ENCODE measurements around the gene SLF2. TPM values are rescaled to one million over a fixed set of nuclear protein-coding genes. Genes with fewer than 3 reads are reported as not detected.

The SLF2 gene
- total RNA-seq, 1 donor from 2014 or later, result 35.2 TPM

DNA sequence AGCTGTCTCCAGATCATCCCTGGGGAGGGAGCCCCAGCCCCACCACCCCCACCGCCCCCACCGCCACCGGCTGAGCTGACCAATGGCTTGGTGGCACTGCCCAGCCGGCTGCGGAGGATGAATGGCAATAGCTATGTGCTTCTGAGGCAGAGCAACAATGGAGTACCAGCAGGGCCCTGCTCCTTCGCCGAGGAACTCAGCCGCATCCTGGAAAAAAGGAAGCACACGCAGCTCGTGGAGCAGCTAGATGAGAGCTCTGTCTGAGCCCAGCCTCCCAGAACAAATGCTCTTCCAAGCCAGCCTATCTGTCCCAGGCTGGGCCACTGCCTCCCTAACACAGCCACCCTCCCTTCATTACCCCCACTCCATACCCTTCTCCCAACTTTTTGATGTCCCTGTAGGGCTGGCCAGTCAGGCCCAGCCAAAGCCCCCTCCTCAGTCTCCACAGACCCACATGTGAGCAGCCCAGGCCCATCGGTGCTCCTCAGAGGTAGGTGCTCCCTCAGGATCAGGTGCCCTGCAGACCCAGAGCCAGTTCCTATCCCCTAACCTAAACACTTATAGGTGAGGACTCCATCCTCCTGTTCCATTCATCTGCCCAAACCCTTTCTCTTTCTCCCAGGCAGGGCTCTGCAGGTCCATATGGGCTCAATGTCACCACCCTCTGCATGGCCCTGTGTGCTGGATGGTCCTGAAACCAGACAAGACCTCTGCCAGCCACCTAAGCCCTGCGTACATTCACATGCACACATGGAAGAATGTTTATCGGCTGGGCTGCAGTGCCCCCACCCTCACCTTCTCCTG lies 71.3 kb downstream of the SLF2 start:
- DNase-seq, result no peak

DNA sequence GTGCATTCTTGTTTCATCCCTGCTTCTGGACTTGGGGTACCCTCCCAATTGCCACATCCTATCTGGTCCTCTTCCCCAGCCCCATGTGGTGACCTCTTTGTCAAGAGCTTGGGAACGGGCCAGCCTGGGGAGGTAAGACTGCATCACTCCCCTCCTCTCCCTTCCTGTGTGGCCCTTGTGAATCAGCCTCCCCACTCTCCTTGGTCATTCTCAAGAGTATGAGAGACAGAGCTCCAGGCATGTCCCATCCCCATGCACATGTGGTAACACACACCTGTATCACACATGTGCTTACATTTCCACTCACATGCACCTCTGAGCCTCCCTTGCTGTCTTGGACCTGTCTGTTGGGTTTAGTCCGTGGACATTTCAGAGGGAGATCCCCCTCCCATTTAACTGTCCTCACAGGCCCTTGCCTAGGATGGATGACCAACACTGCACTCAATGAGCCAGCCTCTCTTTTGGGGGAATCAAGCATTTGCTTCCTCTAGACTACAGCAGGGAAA lies 72.0 kb downstream of the SLF2 start:
- no peak for DNase-seq

DNA sequence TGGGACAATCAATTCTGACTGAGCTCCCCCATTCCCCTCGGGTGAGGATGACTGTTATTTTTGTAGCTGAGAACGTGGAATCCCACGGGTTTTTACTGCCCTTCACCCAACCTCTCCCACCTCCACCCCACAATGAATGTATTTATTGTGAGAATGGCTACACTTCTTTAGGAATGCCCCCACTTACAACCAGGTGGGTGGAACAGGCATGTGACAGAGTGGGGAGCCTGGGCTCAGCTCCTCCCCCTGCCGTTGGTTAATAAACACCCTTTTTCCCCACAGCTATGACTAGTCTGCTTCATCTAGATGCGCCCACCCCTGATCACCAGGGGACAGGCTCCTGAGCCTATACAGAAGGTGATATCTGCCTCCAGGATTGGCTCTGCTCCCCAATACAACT lies 72.6 kb downstream of the SLF2 start:
- no peak for DNase-seq

DNA sequence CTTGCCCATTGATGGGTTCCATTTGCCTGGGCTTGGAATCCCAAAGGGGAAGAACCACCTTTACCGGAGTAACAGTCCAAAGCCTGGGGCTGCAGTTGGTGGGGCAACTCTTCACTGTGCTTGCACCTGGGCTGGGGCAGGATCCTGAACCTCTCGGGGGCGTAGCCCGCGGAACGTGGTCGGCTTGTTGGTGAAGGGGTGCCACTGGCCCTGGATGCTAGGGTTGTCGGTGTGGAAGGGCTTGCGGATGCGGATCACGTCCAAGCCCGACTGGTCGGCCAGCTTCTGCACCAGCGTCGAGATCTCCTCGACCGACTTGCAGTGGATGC lies 73.8 kb downstream of the SLF2 start:
- DNase-seq, result no peak

DNA sequence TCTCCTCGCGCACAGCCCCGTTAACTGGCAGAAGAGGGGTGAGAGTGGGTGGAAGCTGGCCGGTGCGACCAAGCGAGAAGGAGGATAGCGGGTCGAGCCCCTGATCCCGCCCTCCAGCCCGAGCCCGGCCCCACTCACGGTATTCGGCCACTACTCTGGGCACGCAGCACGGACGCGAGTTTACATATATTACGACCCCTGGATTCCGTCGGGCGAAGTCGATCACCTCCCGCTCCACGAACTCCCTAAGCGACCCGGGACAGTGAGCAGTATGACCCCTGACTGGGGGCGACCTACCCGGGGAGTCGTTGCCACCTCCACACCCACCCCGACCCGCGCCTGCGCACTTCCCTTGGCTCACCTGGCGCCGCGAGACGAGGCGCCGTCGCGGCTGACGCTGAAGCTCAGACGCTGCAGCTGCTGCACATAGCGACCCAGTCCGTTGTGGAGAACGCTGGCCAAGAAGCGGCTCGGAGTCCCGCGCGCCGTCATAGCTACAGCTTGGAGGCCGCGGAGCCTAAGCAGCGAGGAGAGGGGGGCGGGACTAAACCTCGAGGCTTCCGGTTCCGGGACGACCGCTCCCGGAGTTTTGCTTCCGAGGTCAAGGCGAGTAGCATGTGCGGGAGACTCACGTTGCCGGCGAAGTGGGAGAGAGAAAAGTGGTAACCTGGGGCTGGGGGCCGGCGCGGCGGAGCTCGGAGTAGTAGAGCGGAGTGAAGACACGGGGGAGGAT lies 74.4 kb downstream of the SLF2 start, which contains the start of the genes MRPL43 and TWNK:
Gene MRPL43 (minus strand): TSS at position 546 of the 733 bp plus-strand sequence. CDS start 54 bp downstream, at position 492.
Gene TWNK (plus strand): TSS at position 592 of the 733 bp plus-strand sequence. CDS start 668 bp downstream, outside the sequence.
- DNase-seq, result peak; percentile 83

DNA sequence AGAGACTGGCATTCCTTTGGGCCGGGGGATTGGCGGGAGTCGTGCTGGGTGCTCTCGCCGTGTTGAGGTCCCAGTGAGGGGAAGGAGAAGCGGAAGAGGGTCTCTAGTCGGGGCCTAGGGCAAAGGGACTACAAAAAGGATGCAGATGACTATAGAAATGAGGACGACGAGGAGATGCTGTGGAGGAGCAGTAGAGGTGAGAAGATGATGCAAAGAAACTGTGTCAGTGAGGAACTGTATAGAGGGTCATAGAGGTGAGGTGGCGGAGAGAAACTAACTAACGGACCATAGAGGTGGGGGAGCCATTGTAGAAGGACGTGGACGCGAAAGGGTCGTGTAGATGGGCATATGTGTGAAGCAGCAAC lies 74.9 kb downstream of the SLF2 start:
- no peak for DNase-seq

DNA sequence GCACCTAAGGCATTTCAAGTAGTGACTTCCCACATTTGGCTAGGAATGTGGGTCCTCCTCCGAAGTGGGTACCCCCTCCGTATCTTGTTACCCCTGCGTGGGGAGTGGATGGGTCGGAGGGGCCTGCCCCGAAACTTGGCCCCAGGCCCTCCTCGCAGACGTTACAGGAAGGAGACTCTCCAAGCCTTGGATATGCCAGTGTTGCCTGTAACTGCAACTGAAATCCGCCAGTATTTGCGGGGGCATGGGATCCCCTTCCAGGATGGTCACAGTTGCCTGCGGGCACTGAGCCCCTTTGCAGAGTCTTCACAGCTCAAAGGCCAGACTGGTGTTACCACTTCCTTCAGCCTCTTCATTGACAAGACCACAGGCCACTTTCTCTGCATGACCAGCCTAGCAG lies 75.4 kb downstream of the SLF2 start:
- DNase-seq, result no peak

DNA sequence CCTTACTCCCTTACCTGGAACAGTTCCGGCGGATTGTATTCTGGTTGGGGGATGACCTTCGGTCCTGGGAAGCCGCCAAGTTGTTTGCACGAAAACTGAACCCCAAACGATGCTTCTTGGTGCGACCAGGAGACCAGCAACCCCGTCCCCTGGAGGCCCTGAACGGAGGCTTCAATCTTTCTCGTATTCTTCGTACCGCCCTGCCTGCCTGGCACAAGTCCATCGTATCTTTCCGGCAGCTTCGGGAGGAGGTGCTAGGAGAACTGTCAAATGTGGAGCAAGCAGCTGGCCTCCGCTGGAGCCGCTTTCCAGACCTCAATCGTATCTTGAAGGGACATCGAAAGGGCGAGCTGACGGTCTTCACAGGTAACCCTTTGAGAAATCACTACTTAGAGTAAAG lies 76.3 kb downstream of the SLF2 start:
- no peak for DNase-seq

DNA sequence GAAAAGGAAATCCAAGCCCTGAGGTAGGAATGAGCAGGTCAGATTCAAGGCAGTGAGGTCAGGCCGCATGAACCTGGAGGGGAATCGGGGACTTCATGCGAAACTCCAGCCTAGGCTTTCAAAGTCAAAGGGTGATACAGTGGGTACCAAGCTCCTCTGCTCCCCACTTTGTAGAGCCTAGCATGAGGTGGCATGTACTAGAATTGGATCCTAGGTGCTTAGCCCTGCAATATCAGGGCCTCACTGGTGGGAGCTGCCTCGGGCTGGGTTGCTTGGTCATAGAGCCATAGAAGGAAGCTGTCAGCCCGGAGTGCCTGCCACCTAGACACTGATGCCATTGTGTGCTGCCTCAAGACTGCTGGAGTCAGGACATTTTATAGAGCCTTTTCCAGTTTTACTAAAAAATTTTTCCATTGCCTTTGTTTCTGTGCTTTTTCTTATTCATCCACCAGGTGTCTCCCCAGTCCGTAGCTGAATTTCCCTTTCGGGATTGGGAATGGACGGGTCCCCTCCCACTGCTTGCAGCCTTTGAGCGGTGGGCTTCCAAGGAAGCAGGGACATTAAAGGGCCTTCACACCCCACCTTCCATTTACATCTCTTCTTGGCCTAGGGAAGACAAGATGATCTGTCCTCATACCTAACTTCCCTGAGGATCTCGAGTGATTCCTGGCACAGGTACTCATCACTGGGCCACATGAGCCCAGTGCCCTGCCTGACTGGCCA lies 81.4 kb downstream of the SLF2 start:
- peak; percentile 72 for DNase-seq

DNA sequence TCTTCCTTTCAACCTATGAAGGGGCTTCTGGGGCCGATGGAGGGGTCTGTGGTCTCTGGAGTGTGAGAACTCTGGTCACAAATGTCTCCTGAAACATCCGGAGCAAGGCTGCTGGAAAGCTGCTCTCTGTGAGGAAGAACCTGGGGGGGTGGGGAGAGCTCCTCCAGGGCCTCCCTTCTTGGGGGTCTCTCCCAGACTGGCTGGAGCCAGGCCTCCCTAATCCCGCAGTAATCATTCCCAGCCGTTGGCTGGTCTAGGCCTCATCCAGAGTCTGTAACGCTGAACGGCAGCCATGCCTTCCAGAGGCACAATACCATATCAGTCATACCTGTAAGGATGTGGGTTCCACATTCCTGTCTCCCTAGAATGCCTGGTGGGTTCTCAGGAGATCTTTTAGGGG lies 82.4 kb downstream of the SLF2 start:
- DNase-seq, result no peak

DNA sequence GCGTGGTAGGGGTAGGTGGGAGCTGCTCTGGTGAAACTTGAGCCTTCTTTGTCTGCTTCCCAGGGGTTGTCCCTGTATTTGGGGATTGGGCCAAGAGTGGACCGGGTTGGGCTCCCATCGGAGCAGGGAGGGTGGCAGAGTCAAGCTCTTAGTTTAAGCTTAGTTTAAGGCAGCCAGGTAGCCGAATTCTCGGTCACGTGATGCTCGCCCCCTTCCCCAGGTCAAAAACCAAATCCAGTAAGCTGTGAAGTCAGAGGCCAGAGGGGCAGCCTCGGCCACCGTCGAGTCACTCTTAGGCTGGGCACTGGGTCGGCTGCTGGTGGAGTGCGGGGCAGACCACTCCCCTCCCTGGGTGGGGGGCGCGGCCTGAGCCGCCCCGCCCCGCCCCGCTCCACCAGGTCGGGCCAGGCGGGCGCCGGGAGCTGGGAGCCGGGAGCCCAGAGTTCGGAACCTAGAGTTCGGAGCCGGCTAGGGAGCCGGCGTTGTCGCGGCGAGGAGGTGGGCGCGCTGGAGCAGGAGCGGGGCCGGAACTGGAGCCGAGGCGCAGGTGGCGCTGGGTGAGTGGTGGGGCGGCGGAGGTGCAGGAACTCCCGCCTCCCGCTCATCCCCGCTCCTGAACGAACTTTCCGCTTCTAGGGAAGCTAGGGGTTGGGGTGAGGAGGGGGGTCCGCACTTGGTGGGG lies 84.1 kb downstream of the SLF2 start:
- DNase-seq, result peak; percentile 37

DNA sequence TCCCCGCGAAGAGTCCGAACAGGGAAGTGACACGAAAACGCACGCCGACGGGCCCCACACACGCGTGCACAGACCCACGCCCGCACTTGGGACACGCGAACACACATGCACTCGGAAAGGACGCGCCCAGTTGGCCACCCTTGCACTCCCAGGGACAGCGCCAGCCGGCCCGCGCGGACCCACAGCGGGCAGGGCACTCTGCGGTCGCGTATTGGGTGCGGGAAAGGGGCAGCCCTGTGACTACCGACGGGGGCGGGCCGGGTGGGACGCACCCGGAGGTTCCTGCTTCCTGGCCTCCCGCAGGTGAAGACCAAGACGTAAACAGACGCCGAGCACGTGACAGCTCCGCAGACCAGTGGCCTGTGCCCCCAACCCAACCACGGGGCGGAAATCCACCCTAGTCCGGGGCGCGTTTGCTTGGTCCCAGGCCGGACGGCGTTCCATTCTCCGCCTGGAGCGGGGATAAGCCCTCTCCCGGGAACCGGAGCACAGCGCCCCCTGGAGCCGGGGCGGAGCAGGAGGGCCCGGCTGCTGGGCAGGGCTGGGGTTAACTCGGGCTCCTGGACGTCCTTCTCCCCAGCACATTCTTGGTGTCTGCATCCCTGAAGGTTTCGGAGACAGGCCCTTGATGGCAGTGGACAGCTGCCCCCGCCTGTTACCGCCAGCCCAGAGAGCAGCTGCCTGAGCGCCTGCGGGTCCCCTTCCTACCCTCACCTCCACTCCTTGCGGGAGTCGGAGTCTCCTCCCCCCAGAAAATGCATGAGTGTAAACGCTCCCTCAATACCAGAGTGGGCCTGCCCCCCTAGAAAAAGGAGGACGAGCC lies 84.8 kb downstream of the SLF2 start:
- DNase-seq, result peak; percentile 82

DNA sequence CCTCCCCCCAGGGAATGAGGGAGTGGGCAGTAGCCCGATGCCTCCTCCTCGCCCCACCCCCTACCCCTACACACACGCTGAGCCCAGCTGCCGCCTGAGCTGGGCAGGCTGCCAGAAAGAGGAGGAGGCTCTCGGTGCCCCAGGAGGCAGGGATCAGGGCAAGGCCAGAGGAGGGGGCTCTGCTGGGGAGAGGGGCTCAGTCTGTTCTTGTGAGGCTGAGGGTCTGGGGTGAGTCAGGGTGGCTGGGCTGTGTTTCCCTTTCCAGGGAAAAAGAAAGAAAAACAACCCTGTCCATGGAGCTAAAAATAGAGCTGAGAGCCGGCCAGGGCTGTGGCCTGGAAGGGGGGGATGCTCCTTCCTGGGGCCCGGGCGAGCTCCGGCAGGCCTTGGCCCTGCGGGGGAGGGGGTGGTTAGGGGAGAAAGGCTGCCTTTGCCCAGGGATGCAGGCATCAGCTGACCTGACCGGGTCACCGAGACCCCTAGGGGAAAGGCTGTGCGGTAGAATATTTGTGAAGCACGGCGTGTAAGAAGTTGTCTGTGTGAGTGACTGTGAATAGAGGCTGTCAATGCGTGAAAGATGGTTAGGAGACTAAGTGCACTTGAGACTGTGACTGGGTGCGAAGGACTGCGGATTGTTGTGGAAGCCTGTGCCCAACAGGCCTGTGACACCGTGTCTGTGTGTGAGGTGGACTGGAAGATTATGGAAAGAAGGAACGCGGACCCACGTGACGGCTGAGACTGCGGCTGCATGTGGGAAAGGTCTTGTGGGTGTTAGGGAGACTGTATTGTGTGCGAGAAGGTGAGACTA lies 85.6 kb downstream of the SLF2 start:
- peak; percentile 80 for DNase-seq

DNA sequence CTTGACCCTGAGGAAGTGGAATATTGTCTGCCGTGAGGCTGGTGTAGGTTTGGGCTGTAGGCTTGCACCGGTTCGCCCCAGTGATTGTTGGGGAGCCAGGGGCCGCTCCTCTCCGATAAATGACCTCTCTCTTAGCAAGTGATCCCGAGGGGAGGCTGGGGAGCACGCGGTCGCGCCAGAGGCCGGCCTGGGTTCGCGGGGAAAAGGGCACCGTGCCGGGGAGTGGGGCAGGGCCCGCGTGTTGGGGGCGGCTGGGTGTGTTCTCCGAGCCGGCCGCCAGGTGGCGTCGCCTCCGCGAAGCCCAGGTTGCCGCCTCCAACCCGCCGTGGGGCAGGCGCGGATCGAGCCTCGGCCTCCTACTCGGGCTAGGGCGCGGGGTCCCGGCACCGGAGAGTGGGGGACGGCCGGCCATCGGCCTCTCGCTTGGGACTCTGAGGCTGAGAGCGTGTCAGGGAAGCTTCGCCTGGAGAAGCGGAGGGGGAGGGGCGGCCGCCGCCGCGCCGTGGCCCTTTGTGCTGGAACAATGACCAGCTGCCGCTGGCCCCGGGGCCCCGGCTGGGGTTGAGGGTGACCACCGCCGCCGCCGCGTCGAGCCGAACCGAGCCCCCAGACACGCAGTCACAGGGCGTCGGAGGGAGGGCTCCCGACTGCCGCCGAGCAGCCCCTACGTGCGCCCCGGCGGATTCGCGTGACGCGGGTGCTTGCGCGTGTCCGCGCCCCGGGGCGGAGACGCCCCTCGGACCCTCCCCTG lies 86.4 kb downstream of the SLF2 start:
- DNase-seq, result peak; percentile 85

DNA sequence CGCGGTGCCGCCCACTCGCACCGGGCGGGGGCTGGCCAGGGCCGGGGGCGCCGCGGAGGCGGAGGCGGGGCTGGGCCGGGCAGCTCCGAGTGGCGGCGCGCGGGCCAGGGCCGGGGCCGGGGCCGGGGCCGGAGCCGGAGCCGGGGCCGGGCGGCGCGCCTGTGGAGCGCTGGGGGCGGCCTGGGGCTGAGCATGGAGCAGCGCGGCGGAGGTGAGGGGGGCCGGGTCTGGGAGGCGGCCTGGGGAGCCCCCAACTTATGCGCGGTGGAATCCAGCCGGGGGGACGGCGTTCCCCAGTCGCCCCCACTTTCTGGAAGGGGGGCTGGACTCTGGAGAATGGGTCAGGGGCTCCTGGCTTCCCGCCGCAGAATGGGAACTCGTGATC lies 87.0 kb downstream of the SLF2 start, which contains the start of gene LZTS2:
Gene LZTS2 (plus strand): TSS at position 67 of the 385 bp plus-strand sequence. CDS start 2,731 bp downstream, outside the sequence.
- no peak for DNase-seq

DNA sequence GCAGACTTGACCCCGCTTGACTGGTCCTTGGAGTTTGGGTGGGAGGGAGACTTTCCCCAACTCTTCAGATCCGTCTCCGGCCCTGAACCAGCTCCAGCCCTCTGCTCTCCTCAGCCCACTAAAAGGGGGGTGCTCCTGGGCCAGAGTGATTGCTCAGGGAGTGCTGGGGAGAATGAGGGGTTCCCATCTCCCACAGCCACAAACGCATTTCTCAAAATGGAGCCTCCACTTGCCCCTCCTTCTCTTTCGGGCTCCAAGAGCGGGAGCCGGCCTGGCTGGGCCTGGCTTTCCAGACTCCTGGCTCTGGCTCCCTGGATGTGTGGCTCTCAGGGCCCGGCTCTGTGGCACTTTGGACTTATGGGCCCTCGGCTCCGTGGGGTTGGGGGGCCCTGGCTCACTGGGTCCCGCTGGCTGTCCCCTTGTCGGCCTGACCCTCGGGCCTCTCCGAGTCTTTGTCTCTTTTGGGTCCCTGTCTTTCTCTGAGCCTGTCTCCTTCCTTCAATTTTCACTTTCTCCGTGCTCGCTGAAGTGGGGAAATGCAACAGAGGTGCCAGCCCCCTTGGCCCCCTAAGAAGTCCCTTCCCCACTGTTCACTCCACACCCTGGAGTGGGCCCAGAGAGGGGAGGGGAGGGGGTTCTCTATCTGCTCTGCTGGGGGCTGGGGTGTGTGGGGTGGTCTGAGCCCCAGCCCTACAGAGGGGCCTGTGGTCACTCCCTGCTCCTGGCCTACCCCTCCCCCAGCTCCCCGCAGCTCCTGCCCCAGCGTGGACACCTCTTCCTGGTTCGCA lies 87.6 kb downstream of the SLF2 start:
- peak; percentile 41 for DNase-seq

DNA sequence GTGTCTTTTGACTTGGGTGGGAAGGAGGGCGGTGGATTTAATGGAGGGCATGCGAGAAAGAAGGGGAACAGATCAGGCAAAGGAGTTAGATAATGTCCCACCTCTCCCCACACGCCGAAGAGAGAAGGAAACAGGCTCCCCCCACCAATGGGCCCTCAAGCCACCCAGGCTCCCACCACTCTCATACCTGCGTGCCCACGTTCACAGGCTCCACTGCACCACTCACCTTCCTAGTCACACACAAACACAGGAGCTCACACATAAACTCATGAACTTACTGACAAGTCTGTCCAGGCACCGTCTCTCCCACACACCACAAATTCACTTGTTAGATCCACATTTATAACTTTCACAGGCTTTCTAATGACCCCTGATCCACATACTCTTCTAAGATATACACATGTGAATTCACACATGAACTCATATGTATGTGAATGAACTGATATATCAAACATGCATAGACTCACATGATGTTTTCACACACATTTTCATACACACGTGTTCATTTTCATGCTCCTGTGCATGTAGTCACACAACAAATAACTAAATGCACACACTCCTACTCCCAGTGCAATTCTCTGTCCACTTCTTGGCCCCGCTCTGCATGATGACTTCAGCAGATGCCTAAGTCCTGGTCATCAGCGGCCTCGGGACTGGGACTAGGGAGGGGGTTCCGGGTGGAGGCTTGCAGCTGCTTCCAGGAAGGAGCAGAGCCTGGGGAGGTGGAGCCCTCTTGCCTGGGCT lies 88.3 kb downstream of the SLF2 start:
- peak; percentile 98 for DNase-seq

DNA sequence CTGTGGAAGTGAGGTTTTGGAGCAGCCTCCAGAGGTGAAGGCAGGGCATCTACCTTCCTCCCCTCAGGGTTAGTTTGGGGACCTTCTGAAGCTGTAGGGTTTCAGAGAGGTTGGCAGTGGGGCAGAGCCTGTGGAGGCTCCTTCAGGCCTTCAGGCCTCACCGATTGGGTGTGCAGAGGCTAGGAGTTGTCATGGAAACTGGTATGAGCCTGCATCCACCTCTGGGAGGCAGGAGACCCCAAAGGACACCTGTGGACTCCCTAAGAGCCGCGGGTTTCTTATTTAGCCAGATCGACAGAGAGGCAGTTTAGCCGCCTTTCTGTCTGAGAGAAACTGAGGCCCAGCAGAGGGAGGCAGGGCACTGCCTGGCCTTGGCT lies 88.9 kb downstream of the SLF2 start:
- DNase-seq, result no peak
